HCT116 (cell line): ENCODE measurements around the gene DDHD1.
"Not testable (repeated sequence)": the region's sequence is repeated elsewhere in the genome, so short reads cannot be mapped to it uniquely, and the experiment has no call there.

Source experiments
- ATF3 ChIP-seq: IDR thresholded peaks from 2 replicates; pipeline ENCODE4 v1.6.1; 2012
- EZH2 ChIP-seq: fragments of 200-600 bp; sonication (generic); IDR thresholded peaks from 2 replicates; pipeline ENCODE4 v1.6.1; 2017; ENCODE audit warnings: antibody characterized with exemption, mixed run types
- POLR2A ChIP-seq: IDR thresholded peaks from 2 replicates; pipeline ENCODE4 v1.7.0; 2011; ENCODE audit warnings: borderline replicate concordance; ENCODE audit not compliant: insufficient read depth, insufficient read length; ENCODE audit errors: extremely low read depth
- POLR2AphosphoS5 ChIP-seq: IDR thresholded peaks from 2 replicates; pipeline ENCODE4 v1.6.1; 2011; ENCODE audit warnings: mild to moderate bottlenecking, low read depth, low read length, moderate library complexity
- SIN3A ChIP-seq: IDR thresholded peaks from 2 replicates; pipeline ENCODE4 v1.6.1; 2012; ENCODE audit warnings: low read depth
- TF ChIP-seq, protein P1 (sequence below), 3 experiments: fragments of 200-600 bp in 1 of 3; sonication (generic) in 1 of 3; IDR thresholded peaks in 2 of 3; conservative IDR thresholded peaks in 1 of 3; 2 replicates each; pipeline ENCODE4 v1.5.1; 2012 to 2017; ENCODE audit warnings: low read depth in 2 of 3, low read length in 2 of 3, antibody characterized with exemption in 1 of 3, borderline replicate concordance in 1 of 3, control low read depth in 1 of 3, mild to moderate bottlenecking in 1 of 3, mixed read lengths in 1 of 3, mixed run types in 1 of 3, moderate library complexity in 1 of 3; ENCODE audit not compliant: insufficient read depth in 1 of 3
- TF ChIP-seq, protein P2 (sequence below): IDR thresholded peaks from 2 replicates; pipeline ENCODE4 v1.6.1; 2012; ENCODE audit warnings: low read depth

DNA sequence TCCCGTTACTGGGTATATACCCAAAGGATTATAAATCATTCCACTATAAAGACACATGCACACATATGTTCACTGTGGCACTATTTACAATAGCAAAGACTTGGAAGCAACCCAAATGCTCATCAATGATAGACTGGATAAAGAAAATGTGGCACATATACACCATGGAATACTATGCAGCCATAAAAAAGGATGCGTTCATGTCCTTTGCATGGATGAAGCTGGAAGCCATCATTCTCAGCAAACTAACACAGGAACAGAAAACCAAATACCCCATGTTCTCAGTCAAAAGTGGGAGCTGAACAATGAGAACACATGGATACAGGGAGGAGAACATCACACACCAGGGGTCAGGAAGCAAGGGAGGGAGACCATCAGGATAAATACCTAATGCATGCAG is 31.7 kb downstream of the DDHD1 start:
- not testable (repeated sequence) for TF ChIP-seq EZH2, POLR2A, SIN3A, POLR2AphosphoS5, ATF3
- TF ChIP-seq, protein P1, sequence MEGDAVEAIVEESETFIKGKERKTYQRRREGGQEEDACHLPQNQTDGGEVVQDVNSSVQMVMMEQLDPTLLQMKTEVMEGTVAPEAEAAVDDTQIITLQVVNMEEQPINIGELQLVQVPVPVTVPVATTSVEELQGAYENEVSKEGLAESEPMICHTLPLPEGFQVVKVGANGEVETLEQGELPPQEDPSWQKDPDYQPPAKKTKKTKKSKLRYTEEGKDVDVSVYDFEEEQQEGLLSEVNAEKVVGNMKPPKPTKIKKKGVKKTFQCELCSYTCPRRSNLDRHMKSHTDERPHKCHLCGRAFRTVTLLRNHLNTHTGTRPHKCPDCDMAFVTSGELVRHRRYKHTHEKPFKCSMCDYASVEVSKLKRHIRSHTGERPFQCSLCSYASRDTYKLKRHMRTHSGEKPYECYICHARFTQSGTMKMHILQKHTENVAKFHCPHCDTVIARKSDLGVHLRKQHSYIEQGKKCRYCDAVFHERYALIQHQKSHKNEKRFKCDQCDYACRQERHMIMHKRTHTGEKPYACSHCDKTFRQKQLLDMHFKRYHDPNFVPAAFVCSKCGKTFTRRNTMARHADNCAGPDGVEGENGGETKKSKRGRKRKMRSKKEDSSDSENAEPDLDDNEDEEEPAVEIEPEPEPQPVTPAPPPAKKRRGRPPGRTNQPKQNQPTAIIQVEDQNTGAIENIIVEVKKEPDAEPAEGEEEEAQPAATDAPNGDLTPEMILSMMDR (IDR thresholded peaks at IDR 0.05 in 2 of 3, conservative IDR thresholded peaks at IDR 0.05 in 1 of 3; ENCODE audit: borderline replicate concordance in 1 of 3, insufficient read depth in 1 of 3, low read depth in 2 of 3, low read length in 2 of 3): not testable (repeated sequence)
- TF ChIP-seq, protein P2, sequence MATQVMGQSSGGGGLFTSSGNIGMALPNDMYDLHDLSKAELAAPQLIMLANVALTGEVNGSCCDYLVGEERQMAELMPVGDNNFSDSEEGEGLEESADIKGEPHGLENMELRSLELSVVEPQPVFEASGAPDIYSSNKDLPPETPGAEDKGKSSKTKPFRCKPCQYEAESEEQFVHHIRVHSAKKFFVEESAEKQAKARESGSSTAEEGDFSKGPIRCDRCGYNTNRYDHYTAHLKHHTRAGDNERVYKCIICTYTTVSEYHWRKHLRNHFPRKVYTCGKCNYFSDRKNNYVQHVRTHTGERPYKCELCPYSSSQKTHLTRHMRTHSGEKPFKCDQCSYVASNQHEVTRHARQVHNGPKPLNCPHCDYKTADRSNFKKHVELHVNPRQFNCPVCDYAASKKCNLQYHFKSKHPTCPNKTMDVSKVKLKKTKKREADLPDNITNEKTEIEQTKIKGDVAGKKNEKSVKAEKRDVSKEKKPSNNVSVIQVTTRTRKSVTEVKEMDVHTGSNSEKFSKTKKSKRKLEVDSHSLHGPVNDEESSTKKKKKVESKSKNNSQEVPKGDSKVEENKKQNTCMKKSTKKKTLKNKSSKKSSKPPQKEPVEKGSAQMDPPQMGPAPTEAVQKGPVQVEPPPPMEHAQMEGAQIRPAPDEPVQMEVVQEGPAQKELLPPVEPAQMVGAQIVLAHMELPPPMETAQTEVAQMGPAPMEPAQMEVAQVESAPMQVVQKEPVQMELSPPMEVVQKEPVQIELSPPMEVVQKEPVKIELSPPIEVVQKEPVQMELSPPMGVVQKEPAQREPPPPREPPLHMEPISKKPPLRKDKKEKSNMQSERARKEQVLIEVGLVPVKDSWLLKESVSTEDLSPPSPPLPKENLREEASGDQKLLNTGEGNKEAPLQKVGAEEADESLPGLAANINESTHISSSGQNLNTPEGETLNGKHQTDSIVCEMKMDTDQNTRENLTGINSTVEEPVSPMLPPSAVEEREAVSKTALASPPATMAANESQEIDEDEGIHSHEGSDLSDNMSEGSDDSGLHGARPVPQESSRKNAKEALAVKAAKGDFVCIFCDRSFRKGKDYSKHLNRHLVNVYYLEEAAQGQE: not testable (repeated sequence)
